GM18507 (cell line): Measurements from ENCODE around the gene KLHL5.

ENCODE experiments used
- DNase-seq: peaks from one replicate; pipeline ENCODE4 v3.0.0; 2011; ENCODE audit warnings: low read depth; ENCODE audit not compliant: insufficient read length; ENCODE audit errors: extremely low spot score
- FAIRE-seq: peaks from 2 replicates; lab custom pipeline; 2011; peaks lifted over from hg19 to GRCh38; lab: Jason Lieb, UNC

Gene KLHL5

DNA sequence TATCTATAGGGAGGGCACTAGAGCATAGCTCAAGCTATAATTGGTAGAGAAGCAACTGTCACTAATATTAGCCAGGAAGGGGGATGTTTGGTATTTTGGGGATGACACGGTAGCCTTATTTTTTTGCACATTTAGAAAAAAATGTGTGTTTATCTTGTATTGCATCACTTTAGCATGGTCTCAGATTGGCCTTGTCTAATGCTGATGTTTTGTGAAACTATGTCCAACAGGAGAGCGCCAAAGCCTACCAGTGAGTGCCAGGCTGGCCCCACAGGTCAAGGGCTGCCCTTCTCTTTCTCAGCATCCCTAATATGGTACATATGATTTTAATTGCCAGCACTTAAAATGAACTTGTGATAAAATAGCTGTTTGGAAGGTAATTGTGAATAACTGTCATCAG, 95.5 kb downstream of the KLHL5 start:
- FAIRE-seq (no peak), DNase-seq (no peak)

DNA sequence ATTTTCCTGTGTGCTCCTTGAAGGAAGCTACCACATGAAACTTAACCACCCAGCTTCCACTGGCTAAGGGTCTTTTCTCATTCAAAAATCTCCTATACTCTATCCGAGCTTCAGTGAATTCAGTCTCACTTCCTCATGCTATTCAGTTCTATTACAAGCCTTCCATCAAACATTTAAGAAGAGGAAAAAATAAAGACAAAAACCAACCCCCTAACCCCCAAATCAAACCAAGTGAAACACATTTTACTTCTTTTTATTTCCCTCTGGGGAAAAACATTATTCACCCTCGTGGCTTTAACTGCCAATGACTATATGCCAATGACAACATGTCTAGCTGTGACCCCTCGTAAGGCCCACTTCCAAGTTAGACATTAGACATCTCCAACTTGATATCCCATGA, 104.1 kb downstream of the KLHL5 start:
- FAIRE-seq (peak; percentile 52), DNase-seq (no peak)

DNA sequence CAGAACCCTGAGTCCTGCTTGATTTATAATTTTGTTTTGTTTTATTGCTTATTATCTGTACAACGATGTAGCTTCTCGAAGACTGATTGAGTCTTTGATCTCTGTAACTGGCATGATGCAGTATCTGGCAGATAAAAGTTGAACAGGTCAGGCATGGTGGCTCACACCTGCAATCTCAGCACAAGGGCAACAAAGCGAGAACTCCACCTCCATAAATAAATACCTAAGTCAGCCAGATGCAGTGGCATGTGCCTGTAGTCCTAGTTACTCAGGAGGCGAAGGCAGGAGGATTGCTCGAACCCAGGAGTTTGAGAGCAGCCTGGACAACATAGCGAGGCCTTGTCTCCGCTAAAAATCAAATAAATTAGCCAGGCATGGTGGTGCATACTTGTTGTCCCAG, 104.6 kb downstream of the KLHL5 start:
- DNase-seq (no peak), FAIRE-seq (peak; percentile 12)

DNA sequence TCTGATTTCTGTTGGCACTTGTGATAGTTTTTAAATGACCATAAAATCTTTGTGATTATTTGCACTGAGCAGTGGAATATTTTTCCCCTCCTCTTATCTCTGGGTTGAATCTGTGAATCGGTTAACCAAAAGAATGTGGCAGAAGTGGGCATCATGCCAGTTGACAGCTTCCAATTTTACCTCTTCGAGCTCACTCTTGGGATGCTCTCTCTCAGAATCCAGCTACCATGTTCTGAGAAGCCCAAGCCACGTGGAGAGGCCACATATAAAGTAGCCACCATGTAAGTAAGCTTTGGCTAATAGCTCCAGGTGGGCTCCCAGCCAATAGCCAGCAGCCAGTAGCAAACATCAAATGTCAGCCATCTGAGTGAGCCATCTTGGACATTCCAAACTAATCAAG, 107.4 kb downstream of the KLHL5 start:
- FAIRE-seq: no peak
- DNase-seq: no peak

DNA sequence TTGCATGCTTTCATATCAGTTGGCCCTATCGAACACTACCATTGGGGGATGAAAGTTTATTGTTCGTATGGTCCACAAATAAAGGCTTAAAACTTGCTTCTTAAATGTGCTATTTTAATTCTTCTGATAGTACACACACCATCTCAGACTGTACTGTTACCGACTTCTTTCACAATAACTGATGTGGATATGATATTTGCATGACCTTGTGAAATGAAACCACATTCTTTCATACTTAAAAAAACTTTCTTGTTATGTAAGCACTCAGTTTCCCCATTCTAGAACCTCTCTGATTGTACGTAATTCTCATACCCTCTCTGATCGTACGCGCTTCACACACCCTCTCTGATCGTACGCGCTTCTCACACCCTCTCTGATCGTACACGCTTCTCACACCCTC, 108.3 kb downstream of the KLHL5 start:
- no peak for DNase-seq
- no peak for FAIRE-seq
